HG03432 (cell line): ENCODE data around the gene UGT2B11.
"Not testable (repeated sequence)": the region's sequence is repeated elsewhere in the genome, so short reads cannot be mapped to it uniquely, and the experiment has no call there.

ENCODE experiments used
- ATAC-seq: cut with Tn5 transposase; IDR thresholded peaks from one replicate; pipeline ENCODE4 v1.9.1; 2021; ENCODE audit warnings: mild to moderate bottlenecking, moderate library complexity; ENCODE audit not compliant: unreplicated experiment

Gene UGT2B11

GRCh38 chr4:69170233-69171134 is 44.1 kb downstream of the UGT2B11 start:
- ATAC-seq: peak; percentile 87

DNA sequence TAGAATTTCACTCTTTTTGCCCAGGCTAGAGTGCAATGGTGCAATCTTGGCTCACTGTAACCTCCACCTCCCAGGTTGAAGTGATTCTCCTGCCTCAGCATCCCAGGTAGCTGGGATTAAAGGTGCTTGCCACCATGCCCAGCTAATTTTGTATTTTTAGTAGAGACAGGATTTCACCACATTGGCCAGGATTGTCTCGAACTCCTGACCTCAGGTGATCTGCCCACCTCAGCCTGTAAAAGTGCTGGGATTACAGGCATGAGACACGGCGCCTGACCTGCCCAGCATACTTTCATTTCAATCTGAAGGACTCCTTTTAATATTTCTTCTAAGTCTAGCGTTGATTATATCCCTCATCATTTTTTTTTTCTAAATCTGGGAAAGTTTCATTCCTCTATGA is 45.4 kb downstream of the UGT2B11 start:
- not testable (repeated sequence) for ATAC-seq

DNA sequence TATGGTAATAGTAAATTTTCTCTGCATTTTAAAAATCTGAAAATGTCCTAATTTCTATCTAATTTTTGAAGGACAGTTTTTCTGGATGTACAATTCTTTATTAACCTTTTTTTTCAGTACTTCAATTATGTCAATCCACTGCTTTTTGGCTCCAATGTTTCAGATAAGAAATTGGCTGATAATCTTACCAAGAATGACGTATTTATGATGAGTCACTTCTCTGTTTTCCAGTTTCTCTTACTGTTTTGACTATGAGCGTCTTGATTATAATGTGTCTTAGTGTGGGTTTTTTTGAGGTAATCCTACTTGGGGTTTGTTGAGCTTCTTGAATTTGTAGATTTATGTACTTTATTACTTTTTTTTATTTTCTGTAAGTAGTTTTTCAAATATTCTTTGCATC is 47.2 kb downstream of the UGT2B11 start:
- no peak for ATAC-seq

DNA sequence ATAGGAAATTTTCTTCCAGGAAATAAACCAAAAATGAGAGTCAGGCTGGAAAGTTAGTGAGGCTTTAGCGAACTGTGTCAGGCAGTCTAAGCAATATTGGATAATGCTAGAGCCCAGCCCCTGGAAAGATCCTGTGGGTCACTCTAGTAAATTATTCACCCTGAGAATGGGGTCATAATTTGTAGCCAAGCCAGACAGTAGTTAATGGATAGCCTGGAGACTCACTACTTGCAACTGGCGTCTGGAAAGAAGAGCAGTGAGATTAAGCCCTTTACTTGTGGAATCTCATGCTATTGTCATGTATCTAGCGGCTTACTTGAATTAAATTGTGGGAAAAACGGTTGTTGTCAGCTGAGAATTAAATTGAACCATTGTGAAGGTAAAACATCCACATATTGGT is 48.2 kb downstream of the UGT2B11 start:
- ATAC-seq: not testable (repeated sequence)

- ATAC-seq: not testable (repeated sequence)
These were observed 48.8 kb downstream of the UGT2B11 start for GRCh38 chr4:69165707-69166106.

- ATAC-seq: no peak
These were observed 57.6 kb downstream of the UGT2B11 start for GRCh38 chr4:69156913-69157312.

- ATAC-seq: no peak
These were observed 60.5 kb downstream of the UGT2B11 start for GRCh38 chr4:69154021-69154420.
